CD4-positive, alpha-beta T cell treated with Interleukin-17A for 1 hour (primary cell): ENCODE results near the gene ECE2.

ENCODE experiments used
- DNase-seq: peaks from one replicate; pipeline ENCODE4 v3.0.0-alpha.2; 2020

Gene ECE2

DNA sequence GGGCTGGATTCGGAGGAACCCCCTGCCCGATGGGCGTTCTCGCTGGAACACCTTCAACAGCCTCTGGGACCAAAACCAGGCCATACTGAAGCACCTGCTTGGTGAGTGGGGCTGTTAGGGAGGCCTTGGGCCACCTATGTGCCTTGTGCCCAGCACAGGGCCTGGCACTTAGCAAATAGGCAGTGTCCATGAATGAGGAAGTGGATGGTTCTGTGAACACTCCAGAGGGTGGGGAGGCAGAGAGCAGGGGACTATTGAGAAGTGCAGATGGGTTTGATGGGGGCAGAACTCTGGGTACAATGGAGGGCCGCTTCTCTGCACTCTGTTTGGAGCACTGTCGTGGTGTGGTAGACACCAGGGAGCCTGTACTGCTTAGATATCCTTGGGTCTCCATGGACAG lies 1.5 kb downstream of the ECE2 start:
- no peak for DNase-seq

GRCh38 chr3:184282941-184283340 lies 7.1 kb downstream of the ECE2 start:
- DNase-seq = no peak

DNA sequence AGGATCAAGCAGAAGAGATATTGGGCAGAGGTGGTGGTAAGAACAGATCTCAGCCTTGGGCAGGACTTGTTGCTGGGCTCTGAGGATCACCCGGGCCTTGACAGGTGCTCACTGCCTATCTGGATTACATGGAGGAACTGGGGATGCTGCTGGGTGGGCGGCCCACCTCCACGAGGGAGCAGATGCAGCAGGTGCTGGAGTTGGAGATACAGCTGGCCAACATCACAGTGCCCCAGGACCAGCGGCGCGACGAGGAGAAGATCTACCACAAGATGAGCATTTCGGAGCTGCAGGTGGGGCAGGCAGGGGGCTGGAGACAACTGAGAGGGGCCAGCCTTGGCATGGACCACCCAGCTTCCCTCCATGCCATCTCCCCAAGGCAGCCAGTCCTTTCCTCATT lies 7.9 kb downstream of the ECE2 start:
- no peak for DNase-seq

- DNase-seq = peak; percentile 35
These were observed 8.9 kb downstream of the ECE2 start for GRCh38 chr3:184284696-184285095.

DNA sequence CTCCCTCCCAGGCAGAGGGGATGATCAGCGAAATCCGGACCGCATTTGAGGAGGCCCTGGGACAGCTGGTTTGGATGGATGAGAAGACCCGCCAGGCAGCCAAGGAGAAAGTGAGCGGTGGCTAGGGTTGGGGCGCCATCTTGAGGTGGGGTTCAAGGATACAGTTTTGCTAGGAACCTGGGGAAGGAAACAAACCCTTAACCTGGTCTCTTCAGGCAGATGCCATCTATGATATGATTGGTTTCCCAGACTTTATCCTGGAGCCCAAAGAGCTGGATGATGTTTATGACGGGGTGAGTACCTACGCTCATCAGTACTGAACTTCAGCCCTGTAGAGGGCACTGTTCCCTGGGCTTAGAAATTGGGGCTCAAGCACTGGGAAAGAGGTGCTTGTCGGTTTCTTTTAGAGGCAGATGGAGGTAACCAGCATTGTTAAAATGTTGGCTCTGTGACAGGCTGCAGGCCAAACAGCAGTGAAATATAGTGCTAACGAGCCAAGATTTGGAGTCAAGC lies 13.7 kb downstream of the ECE2 start:
- DNase-seq = peak; percentile 65

DNA sequence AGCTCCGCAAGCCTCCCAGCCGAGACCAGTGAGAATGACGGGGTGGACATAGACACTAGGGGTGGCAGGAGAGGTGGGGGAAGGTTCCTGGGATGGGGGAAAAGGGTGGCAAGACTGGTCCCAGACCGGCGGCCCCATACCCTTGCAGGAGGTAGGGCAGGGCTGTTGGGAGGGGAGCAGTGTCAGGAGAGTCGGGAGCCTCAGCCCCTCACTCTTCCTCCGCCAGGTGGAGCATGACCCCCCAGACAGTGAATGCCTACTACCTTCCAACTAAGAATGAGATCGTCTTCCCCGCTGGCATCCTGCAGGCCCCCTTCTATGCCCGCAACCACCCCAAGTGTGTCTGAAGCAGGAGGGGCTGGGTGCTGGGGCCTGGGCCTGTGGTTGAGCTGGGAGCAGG lies 14.5 kb downstream of the ECE2 start:
- DNase-seq = no peak

GRCh38 chr3:184291044-184291737 lies 15.4 kb downstream of the ECE2 start:
- DNase-seq = no peak

- no peak for DNase-seq
These were observed 16.1 kb downstream of the ECE2 start for GRCh38 chr3:184291738-184292445.

GRCh38 chr3:184295771-184296170 lies 19.9 kb downstream of the ECE2 start:
- DNase-seq = no peak

DNA sequence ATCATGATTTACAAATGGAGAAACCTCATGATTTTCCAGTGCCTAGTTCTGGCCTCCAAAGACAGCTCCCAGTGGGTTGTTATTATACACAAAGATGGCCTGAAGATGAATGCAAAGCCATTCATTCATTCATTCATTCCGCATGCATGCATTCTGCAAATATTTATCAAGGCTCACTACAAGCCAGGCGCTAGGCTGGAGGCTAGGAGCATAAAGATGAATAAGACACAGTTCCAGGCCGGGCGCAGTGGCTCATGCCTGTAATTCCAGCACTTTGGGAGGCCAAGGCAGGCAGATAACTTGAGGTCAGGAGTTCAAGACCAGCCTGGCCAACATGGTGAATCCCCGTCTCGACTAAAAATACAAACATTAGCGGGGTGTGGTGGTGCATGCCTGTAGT lies 20.8 kb downstream of the ECE2 start:
- no peak for DNase-seq

DNA sequence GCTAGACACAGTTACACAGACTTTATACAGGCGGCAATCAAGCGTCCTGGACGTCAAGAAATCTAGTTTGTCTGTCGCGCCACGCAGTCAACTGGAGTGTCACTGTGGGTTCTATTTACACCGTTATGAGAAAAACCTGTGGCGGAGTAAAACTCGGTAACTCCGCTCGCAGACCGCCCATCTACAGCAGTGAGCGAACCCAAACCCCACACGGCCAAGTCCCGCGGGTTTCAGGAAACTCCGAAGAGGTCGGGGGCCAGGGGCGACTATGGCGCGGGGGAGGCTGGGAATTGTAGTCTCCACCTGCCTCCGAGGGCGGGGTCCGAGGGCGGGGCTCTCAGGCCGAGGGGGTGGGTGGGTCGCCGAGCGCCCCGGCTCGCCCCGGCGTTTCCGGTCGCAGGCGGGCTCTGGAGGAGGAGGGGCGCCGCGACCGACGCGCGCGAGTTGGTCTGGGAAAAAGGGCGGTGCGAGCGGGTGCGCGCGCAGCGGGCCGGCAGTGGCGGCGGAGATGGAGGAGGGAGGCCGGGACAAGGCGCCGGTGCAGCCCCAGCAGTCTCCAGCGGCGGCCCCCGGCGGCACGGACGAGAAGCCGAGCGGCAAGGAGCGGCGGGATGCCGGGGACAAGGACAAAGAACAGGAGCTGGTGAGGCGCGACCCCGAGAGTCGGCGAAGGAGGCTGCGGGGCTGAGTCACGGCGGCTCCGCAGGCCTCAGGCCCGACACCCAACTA lies 23.1 kb downstream of the ECE2 start, which contains the start of gene PSMD2:
TSS of gene PSMD2 (plus strand) at position 483 of the 729 bp plus-strand sequence. CDS start at position 509, 26 bp downstream.
- peak; percentile 98 for DNase-seq

DNA sequence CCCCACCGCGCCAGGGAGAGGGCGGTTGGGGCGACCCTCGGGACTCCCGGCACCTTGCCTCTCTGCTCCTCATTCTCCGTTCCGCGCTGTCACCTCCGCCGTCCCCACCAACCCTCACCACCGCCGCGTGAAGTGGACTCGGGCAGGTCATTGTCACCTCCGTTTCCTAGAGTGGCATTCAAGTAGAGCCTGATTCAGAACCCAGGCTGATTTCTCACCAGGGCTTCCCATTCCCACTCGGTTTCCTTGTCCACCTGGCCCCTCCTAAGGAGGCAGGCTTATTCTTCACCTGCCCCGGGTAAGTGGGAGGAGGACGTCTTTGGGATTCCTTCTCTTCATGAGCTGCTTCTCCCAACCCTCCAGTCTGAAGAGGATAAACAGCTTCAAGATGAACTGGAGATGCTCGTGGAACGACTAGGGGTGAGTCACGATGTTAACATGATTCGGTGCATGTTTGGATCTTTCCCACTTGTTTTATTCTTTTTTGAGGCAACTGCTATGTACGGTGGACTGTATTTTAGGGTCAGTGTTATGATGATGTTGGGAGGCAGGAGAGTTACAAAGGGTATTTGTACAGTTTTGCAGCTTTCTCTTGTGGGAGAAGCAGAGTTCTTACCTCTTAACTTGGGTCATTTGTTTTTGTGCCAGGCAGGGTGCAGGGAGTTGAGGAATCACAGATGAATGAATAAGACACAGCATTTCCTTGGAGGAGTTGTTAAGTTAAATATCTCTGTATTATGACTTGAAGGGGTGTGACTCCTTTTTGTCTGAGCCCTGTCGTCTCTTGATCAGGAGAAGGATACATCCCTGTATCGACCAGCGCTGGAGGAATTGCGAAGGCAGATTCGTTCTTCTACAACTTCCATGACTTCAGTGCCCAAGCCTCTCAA lies 23.9 kb downstream of the ECE2 start:
- no peak for DNase-seq

DNA sequence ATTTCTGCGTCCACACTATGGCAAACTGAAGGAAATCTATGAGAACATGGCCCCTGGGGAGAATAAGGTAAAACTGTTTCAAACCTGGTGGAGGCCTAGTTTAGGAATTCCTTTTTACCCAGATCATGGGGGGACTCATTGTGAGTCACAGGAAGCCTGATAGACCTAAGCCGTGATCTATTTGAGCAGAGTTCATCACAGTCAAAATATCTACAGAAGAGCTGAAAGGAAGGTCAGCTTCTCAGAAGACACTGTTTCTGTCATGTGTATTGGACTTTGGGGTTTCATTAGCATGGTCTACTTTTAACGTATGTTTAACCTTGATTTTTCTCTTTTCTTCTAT lies 24.5 kb downstream of the ECE2 start:
- no peak for DNase-seq

GRCh38 chr3:184305577-184305976 lies 29.8 kb downstream of the ECE2 start:
- peak; percentile 22 for DNase-seq

GRCh38 chr3:184306341-184306972 lies 30.6 kb downstream of the ECE2 start:
- no peak for DNase-seq

DNA sequence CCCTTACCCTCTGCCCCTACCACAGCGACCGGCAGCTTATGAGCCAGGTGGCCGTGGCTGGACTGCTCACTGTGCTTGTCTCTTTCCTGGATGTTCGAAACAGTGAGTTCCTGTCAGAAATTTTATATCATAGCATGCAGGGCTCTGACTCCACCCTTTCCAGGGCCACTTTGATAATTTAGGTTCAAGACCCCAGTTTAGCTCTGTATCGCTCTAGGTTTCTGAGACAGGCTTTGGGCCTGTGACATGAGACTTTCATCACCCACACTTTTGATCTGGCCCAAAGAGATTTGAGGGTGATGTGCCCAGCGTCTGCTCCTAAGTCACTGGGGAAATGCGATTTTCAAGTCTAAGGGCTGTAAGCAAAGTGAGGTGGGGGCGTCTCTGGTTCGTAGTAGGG lies 32.1 kb downstream of the ECE2 start:
- no peak for DNase-seq

DNA sequence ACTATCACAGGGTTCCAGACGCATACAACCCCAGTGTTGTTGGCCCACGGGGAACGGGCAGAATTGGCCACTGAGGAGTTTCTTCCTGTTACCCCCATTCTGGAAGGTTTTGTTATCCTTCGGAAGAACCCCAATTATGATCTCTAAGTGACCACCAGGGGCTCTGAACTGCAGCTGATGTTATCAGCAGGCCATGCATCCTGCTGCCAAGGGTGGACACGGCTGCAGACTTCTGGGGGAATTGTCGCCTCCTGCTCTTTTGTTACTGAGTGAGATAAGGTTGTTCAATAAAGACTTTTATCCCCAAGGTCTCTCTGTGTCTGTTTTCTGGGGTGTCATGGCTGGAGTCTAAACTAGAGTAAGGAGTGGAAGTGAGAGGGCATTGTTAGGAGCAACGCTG lies 32.9 kb downstream of the ECE2 start:
- DNase-seq = no peak

DNA sequence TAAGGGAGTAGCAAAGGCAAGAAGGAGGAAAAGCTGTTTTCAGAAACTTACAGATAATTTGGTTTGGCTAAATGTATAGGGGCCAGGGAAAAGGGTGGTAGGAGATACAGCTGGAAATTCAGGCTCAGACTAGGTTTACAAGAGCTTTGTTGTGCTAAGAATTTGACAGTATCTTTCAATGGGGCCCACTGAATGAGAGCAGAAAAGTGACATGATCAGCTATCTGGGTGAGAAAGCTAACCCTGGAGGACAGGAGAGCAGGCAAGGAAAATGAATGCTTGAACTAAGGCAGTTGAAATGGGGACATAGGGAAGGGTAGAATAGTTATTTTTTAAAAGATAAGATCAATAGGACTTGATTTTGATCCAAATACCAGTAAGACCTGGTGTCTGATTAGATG lies 35.8 kb downstream of the ECE2 start:
- DNase-seq = no peak

GRCh38 chr3:184314363-184314699 lies 38.5 kb downstream of the ECE2 start, which contains the start of gene EIF4G1:
Gene EIF4G1 (plus strand): TSS chr3:184314606. CDS start chr3:184315797, 1,191 bp downstream.
- DNase-seq = peak; percentile 94

- DNase-seq = peak; percentile 77
These were observed 39.1 kb downstream of the ECE2 start for GRCh38 chr3:184314700-184315542.

GRCh38 chr3:184315543-184315867 lies 39.7 kb downstream of the ECE2 start:
- DNase-seq = no peak
